WERI-Rb-1 (cell line): Measurements from ENCODE around the gene TBX2.

Experiments used
- DNase-seq: peaks from one replicate; pipeline ENCODE4 v3.0.0-alpha.2; 2020
- H3K27ac ChIP-seq: fragments of 250-450 bp; sonication (Bioruptor Pico); 2 replicates; pipeline ENCODE4 v1.5.1; 2020; ENCODE audit warnings: mild to moderate bottlenecking, moderate library complexity
- H3K27me3 ChIP-seq: fragments of 250-450 bp; sonication (Bioruptor Pico); 2 replicates; pipeline ENCODE4 v1.5.1; 2021; ENCODE audit warnings: mild to moderate bottlenecking, low read depth, moderate library complexity; ENCODE audit not compliant: insufficient read depth, severe bottlenecking
- H3K36me3 ChIP-seq: fragments of 250-450 bp; sonication (Bioruptor Pico); 2 replicates; pipeline ENCODE4 v1.5.1; 2020; ENCODE audit warnings: mild to moderate bottlenecking, moderate library complexity
- H3K4me3 ChIP-seq: 2 replicates; pipeline ENCODE4 v1.5.1; 2011; ENCODE audit warnings: low read depth, mild to moderate bottlenecking, control low read depth, low read length
- H3K9me3 ChIP-seq: fragments of 250-450 bp; sonication (Bioruptor Pico); 2 replicates; pipeline ENCODE4 v1.5.1; 2021; ENCODE audit warnings: mild to moderate bottlenecking, moderate library complexity; ENCODE audit not compliant: severe bottlenecking
- TF ChIP-seq, protein P1 (sequence below): IDR thresholded peaks from 2 replicates; pipeline ENCODE4 v1.5.1; 2011; ENCODE audit warnings: low read depth, mild to moderate bottlenecking, control low read depth, inconsistent platforms, low read length

TBX2 gene

DNA sequence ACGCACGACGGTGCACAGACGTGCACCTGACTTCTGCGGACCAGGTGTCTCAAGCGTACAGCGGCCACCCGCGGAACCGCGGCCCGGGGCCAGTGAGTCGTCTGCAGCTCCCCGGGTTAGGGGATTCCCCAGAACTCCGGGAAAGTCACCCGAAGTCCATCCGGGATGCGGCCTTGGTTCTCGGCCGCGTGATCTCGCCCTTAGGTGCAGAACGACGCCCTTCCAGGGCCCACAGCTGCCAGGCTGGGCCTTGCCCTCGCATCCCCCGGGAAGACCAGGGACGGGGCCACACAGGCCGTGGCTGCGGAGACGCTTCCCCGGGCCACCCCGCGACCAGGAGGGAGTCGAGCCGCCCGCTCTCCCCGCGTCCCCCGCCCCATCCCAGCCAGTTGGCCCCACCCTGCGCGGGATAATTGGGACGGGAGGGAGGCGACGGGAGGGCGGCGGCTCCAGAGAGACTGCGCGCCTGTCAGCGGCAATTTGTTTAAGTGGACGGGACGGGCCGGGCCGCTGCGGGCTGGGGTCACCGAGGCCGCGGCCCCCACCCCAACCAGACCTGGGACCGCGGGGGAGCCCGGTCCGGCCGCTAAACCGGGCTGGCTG lies 3.6 kb upstream of the TBX2 start:
- Histone ChIP-seq H3K9me3 (no peaks in the 10 kb centered on the region), H3K27me3 (peaks cover 20% of the 10 kb centered on the region), H3K36me3 (peaks cover 6% of the 10 kb centered on the region), H3K27ac (no peak overlapping the region), H3K4me3 (no peak overlapping the region)
- TF ChIP-seq, protein P1, sequence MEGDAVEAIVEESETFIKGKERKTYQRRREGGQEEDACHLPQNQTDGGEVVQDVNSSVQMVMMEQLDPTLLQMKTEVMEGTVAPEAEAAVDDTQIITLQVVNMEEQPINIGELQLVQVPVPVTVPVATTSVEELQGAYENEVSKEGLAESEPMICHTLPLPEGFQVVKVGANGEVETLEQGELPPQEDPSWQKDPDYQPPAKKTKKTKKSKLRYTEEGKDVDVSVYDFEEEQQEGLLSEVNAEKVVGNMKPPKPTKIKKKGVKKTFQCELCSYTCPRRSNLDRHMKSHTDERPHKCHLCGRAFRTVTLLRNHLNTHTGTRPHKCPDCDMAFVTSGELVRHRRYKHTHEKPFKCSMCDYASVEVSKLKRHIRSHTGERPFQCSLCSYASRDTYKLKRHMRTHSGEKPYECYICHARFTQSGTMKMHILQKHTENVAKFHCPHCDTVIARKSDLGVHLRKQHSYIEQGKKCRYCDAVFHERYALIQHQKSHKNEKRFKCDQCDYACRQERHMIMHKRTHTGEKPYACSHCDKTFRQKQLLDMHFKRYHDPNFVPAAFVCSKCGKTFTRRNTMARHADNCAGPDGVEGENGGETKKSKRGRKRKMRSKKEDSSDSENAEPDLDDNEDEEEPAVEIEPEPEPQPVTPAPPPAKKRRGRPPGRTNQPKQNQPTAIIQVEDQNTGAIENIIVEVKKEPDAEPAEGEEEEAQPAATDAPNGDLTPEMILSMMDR: no peak
- no peak for DNase-seq

DNA sequence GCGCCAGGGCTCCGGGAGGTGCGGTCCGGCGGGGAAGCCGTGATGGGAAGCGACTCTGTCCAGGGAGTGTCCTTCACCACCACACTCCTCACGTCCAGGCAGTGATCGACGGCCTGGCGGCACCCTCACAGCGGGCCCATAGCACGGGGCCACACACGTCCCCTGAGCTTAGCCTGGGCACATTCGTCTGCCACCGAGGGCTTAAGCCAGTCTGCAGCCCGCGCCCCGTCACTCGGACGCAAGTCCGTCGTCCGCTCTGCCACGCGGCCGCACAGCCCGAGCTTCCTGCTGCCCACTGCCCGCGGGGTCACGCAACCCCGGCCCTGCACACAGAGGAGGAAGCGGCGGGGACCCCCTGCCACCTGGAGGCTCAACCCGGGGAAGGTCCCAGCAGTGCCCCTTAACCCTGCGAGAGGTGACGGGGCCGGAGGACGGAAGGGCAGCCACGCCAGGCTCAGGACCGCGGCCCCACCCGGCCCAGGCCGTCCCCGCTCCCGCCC lies 3.0 kb upstream of the TBX2 start:
- TF ChIP-seq, protein P1: no peak
- Histone ChIP-seq H3K27ac (0 out of 2 replicates have a peak overlapping the region, but pooled peaks have one; percentile 26), H3K4me3 (no peak overlapping the region; the same call in 1 of the 2 replicates), H3K9me3 (no peaks in the 10 kb centered on the region), H3K27me3 (peaks cover 23% of the 10 kb centered on the region), H3K36me3 (peaks cover 6% of the 10 kb centered on the region)
- no peak for DNase-seq

DNA sequence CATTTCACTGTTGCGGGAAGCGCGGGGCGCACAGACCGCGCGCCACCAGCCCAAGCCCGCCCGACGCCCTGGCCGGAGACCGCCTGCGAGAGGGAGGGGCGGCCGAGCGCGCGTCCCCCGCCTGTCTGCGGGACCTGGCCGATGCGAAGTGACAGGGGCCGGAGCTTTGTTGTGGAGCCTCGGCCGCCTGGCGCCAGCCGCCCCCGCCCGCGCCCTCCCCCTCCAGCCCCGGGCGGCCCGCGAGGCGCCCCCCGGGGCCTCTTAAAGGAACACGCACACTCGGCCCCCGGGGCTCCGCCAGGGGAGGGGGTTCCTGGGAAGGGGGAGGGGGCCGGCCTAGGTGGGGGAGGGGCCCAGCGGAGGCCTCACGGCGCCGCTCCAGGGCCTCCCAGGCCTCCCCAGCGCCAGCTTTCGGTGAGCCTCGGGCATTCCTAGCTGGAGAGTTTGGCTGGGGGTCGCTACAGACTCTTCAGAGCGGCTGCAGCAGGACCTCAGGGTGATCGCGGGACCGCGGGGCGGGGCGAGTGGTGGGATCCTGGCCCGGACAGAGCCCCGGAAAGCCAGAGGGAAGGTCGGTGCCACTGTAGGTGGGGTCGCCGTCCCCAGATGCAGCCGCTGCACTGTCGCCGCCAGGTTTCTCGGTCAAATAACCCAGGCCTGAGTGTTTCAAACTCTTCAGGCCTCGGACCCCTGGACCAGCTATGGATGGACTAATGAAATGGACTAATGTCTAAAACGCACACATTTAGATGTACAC lies 2.4 kb upstream of the TBX2 start:
- Histone ChIP-seq H3K9me3 (no peaks in the 10 kb centered on the region), H3K27ac (peak overlapping the region; percentile 26; the same call in 1 of the 2 replicates), H3K27me3 (peaks cover 23% of the 10 kb centered on the region), H3K4me3 (peak overlapping the region; percentile 85), H3K36me3 (peaks cover 6% of the 10 kb centered on the region)
- peak; percentile 54 for DNase-seq
- TF ChIP-seq, protein P1: 0 out of 2 replicates have a peak, but pooled peaks have one; percentile 21

DNA sequence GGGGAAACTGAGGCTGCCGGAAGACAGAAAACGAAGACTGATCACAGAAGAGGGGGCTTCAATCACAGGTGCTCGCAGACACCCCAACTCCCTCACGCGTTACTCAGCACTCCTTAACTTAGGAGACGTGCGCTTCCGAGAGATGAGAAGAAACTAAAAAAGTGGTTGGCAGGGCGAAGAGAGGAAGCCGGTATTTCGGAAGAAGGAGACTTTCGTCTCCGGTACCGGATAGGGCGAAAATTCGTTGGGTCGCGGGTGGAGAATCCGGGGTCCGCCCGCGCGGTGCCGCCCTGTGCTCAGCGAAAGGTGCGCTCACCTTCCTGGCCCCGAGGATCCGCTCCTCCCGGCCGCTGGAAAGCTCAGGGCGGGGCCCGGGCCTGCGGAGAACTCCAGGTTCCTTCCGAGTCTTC lies 917 bp upstream of the TBX2 start:
- TF ChIP-seq, protein P1: no peak
- Histone ChIP-seq H3K9me3 (no peaks in the 10 kb centered on the region), H3K4me3 (peak overlapping the region; percentile 85), H3K36me3 (peaks cover 6% of the 10 kb centered on the region), H3K27ac (peak overlapping the region; percentile 81), H3K27me3 (peaks cover 23% of the 10 kb centered on the region)
- DNase-seq: no peak

DNA sequence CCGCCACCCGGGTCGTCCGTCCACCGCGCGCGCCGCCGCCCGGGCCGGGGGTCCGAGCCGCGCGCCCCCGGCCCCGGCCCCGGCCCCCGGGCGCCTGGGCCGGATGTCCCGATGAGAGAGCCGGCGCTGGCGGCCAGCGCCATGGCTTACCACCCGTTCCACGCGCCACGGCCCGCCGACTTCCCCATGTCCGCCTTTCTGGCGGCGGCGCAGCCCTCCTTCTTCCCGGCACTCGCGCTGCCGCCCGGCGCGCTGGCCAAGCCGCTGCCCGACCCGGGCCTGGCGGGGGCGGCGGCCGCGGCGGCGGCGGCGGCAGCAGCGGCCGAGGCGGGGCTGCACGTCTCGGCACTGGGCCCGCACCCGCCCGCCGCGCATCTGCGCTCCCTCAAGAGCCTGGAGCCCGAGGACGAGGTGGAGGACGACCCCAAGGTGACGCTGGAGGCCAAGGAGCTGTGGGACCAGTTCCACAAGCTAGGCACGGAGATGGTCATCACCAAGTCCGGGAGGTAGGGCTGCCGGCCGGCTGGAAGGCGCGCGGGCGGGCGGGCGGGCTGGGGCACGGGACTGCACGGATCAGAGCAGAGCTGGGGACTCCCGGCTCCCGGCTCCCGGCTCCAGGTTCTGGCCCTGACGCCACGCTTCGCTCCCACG lies 548 bp downstream of the TBX2 start:
- Histone ChIP-seq H3K4me3 (peak overlapping the region; percentile 41), H3K9me3 (no peaks in the 10 kb centered on the region), H3K36me3 (peaks cover 6% of the 10 kb centered on the region), H3K27ac (no peak overlapping the region), H3K27me3 (peaks cover 23% of the 10 kb centered on the region)
- peak; percentile 57 for DNase-seq
- TF ChIP-seq, protein P1: no peak
